ENCODE results near the gene CLDN4.
"Not testable (repeated sequence)": the region's sequence is repeated elsewhere in the genome, so short reads cannot be mapped to it uniquely, and the experiment has no call there.

The CLDN4 gene

DNA sequence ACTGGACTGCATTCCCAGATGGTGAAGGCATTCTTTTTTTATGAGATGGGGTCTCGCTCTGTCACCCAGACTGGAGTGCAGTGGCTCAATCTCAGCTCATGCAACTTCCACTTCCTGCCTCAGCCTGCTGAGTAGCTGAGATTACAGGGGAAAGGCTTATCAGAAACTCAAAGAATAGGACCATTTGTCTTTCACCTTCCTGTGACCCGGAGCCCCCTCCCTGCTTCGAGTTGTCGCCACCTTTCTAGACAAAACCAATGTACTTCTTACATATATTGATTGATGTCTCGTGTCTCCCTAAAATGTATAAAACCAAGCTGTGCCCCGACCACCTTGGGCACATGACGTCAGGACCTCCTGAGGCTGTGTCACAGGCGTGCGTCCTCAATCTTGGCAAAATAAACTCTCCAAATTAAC lies 13.3 kb downstream of the CLDN4 start:
- no peak for DNase-seq

DNA sequence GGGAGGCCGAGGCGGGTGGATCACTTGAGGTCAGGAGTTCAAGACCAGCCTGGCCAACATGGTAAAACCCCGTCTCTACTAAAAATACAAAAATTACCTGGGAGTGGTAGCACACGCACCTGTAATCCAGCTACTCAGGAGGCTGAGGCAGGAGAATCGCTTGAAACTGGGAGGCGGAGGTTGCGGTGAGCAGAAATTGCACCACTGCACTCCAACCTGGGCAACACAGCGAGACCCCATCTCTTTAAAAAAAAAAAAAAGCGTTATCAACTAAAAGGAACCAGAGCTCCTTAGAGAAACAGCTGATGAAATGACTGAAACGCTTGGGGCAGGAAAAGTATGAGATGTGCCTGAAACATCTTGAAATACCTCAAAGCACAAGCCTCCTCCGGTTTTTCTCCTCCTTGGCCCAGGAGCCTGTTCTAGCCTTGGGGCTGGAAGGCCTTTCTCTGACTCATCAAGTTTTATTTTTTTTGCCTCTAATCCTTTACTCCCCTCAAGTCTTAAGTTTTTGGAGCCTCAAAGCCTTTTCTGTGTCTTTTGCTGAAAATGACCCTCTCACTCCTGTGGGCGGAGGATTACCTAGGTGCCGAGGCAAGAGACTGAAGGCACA lies 14.2 kb downstream of the CLDN4 start:
- DNase-seq: no peak

DNA sequence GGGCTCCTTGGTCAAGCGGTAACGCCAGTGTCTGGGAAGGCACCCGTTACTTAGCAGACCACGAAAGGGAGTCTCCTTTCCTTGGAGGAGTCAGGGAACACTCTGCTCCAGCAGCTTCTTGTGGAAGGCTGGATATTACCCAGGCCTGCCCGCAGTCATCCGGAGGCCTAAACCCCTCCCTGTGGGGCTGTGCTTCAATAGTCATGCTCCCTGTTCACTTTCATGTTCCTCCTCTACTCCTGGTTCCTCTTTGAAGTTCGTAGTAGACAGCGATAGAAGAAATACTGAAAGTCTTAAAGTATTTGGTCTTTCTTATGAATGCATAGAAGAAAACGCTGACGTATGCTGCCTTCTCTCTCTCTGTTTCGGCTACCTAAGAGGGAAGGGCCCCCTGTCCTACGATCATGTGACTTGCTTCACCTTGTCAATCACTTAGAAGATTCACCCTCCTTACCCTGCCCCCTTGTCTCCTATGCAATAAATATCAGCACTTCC lies 15.0 kb downstream of the CLDN4 start:
- DNase-seq: not testable (repeated sequence)

DNA sequence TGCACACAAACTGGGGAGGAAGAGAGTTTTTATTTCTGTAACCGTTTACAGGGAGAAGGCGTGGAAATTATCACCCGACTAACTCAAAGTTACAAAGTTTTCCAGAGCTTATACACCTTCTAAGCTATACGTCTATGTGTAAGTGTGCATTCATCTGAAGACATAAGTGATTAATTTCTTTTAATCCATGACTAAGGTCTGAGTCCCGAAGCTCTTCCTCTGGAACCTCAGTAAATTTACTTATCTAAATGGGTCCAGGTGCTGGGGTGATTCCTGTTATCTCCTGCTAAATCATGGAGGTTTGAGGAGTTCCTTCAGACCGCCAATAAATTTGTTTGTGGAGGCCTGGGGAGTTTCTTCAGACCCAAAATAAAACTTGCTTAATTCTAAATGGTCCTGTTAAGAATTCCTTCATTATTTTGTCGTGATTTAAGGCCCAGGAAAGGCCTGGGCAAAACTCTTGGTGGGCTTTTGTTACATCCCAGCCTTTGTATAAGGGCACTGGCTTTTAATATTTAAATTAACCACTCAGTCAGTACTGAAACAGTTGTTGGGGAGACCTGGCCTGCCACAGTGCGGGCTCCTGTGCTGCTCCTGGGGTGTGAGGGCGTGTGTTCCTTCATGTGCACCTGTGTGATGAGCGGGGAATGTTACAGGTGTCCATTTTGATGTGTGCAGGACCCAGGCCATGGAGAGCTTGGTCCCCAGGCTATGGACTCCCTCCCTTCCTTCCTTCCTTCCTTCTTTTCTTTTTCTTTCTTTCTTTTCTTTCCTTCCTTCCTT lies 17.3 kb downstream of the CLDN4 start:
- DNase-seq: no peak

DNA sequence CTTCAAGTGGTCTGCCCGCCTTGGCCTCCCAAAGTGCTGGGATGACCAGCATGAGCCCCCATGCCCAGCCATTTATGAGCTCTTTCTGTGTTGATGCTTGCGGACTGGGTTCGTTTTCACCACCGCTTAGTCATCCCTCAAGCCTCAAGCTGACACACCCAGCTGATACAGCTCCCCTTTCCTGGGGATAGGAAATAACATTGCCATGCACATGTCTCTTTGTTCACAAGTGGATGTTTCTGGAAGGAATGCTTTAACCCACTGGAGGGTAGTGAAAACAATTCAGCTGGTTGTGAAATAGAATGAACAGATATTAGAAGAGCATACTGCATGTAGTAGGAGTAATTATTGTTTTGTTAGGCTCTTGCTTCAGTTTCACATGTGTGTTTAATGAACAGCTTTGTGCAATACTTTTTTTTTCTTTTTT lies 20.0 kb downstream of the CLDN4 start:
- no peak for DNase-seq

DNA sequence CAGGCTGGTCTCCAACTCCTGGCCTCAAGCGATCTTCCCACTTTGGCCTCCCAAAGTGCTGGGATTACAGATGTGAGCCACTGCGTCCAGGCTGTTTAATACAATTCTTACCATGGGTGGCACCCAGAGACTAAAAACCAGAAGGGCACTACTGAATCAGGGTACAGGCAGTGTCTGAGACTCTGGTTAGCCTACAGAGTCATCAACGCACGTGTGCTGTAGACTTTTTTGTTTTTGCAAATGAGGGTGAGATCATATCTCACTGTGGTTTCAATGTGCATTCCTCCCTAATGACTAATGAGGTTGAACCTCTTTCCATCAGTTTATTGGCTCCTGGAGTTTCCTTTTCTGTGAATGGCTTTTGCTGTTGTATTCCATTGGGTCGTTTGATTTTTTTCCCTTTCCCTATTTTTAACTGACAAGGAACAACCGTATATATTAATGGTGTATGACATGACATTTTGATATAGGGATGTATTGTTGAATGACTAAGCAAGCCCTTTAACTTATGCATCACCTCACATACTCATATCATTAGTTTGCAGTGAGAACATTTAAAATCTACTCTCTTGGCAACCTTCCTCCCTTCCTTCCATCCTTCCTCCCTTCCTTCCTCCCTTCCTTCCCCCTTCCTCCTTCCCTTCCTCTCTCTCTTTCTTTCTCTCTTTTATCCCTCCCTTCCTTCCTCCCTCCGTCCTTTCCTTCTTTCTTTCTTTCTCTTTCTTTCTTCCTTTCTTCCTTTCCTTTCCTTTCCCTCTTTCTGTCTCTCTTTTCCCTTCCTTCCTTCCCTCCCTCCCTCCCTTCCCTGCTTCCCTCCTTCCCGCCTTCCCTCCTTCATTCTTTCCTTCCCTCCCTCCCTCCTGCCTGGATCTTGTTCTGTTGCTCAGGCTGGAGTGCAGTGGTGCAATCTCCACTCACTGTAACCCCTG lies 20.9 kb downstream of the CLDN4 start:
- no peak for DNase-seq

DNA sequence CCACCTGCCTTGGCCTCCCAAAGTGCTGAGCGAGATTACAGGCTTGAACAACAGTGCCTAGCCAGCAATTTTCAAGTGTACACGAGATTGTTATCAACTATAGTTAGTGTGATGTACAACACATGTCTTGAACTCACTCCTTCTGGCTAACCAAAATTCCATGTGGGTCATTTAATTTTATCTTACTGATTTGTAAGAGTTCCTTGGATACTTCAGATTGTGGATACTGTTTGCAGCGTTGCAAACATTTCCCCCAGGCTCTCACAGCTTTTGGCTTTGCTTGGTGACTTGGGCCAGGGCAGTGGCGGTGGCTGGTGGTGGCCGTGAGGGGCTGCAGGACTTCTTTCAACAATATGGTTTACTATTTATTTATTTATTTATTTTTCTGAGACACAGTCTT lies 21.7 kb downstream of the CLDN4 start:
- DNase-seq: no peak

DNA sequence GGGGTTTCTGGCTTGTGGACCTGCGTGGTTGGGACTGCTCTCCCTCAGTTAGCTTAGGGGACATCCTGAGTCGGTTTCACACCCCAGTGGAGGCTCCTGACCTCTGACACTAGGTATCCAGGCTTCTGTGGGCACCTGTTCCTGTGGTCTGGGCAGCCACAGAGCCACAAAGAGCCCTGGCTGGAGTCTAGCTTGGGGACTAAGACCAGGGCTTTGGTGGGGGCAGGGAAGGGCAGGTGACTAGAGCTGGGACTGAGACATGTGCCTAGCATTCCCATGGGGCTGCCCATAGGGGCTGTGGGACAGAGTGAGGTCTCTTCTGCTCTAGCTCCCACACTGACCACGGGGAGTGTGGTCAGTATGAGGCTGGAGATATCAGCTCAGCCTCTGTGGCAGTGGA lies 26.1 kb downstream of the CLDN4 start:
- DNase-seq: no peak

DNA sequence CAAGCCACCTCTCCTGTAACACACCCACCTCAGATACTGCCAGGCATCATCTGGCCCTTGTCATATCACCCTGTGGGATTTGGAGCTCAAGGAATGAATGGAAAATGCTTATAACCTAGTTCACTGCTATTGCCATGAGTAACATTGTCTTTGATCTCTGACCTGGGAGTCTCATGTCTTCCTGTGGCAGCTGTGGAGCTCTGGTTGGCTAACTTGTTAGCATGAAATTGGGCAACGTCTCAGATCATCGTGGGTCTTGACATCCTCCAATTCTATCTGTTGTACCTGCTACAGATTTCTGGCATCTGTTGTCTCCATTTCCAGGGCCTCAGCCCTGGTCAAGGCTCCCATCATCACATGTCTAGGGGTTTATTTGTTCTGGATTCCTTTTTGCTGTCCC lies 28.0 kb downstream of the CLDN4 start:
- DNase-seq: no peak

DNA sequence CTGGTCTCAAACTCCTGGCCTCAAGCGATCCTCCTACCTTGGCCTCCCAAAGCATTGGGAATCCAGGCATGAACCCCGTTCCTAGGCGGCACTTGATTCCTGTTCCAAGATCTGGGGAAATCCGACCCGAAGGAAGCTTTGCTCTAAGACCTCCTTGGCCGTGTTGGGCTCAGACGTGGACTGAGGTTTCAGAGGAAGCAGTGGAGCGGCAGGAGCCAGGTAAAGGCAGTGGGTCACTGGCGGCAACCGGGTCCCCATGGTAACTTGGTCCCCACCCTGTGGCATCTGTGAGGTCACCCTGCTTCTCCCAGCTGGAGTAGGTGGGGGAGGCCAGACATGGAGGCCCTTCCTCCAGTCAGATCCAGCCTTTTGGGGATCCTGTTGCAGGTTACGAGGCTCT lies 30.1 kb downstream of the CLDN4 start, which contains the start of gene TMEM270:
TSS of gene TMEM270 (plus strand) at position 301 of the 400 bp plus-strand sequence. CDS start at position 337, 36 bp downstream.
- DNase-seq: no peak

DNA sequence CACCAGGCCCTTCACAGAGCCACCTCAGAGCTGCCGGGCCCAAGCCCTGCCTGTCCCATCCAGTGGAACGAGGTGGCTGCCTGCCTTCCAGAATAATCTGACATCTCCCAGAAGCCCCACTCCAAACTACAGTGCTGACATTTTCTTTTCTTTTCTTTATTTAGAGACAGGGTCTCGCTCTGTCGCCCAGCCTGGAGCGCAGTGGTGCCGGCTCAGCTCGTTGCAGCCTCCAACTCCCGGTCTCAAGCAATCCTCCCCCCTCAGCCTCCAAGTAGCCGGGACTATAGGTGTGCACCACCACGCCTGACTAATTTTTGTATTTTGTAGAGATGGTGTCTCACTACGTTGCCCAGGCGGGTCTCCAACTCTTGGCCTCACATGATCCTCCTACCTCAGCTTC lies 30.5 kb downstream of the CLDN4 start:
- no peak for DNase-seq

DNA sequence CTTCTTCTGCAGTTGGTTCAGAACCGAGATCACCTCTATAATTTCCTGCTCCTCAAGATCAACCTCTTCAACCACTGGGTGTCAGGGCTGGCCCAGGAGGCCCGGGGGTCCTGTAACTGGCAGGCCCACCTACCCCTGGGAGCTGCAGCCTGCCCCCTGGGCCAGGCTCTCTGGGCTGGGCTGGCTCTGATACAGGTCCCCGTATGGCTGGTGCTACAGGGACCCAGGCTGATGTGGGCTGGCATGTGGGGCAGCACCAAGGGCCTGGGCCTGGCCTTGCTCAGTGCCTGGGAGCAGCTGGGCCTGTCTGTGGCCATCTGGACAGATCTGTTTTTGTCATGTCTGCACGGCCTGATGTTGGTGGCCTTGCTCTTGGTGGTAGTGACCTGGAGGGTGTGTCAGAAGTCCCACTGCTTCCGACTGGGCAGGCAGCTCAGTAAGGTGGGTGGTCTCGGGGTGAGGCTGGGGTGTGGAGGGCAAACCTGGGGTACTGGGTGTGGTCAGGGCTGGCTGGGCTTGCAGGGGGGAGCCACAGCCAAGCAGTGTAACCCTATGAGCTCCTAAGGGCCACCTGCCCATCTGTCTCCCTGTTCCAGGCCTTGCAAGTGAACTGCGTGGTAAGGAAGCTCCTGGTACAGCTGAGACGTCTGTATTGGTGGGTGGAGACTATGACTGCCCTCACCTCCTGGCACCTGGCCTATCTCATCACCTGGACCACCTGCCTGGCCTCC lies 34.4 kb downstream of the CLDN4 start:
- DNase-seq: no peak

DNA sequence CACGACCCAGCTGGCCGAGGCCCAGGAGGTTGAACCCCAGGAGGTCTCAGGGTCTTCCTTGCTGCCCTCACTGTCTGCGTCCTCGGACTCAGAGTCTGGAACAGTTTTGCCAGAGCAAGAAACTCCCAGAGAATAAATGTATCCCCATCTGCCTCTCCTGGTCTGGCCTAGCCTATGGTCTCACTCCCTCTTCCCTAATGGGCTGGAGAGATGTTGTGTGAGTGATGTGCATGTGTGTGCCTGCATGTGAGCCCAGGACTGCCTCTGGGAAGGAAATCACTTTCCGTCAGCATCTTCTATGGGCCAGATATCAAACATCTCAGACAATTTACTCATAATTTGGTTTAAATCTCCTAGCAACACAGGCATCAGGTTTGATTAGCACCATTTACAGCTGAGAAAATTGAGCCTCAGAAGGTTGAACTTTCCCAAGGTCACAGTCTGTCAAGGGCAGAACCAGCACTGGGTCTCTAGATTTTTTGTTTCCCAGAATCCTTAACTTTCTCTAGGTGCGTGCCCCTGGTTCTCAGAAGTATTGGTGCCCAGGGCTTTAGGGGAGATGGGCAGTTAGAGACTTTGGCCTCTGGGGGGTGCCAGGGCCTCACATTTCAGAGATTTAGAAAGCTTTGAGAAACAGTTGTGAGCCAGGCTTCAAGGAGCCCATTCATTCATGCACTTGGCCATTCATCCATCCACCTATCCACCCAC lies 35.1 kb downstream of the CLDN4 start:
- DNase-seq: peak; percentile 27

DNA sequence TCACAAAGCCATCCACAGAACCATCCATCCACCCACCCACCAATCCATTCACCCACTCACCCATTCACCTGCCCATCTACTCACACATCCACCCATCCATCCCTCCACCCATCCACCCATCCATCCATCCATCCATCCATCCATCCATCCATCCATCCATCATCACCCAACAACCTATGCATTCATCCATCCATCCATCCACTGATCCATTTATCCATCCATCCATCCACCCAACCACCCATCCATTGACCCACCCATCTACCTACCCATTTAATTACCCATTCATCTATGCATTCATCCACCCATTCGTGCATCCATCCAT lies 35.6 kb downstream of the CLDN4 start:
- DNase-seq: no peak

DNA sequence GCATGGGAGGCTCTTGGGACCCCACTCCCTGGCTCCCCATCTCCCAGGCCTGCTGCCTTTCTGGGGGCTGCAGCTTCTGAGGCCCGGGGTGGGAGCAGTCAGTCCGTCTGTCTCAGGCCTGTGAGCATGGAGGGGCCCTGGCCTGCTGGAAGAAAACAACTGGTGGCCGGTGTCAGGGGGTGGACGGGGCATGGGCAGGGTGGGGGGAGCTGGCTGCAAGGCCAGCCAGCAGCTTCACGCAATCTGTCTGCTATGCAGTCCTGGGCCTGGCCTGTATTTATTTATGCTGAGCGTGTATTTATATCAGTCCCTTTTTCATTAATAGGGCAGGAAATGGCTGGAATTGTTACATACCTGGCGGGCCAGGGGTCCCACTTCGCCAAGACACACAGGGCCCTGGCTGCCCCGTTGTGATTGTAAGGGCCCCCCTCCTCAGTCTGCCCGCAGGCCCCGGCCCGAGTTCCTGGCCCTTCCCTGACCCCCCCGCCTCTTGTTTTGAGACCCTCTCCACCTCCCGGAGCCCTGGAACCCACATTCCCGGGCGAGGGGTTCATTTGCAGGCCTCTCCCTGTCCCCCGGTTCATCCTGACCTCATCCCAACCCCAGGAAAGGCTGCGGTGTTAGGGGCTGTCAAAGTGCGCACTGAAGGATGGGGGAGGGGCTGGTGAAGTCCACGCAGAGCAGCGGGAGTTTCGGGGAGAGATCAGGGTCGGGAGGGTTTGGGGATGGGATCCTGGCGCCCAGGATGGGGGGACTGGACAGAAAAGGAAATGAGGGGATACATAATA lies 38.4 kb downstream of the CLDN4 start:
- no peak for DNase-seq

DNA sequence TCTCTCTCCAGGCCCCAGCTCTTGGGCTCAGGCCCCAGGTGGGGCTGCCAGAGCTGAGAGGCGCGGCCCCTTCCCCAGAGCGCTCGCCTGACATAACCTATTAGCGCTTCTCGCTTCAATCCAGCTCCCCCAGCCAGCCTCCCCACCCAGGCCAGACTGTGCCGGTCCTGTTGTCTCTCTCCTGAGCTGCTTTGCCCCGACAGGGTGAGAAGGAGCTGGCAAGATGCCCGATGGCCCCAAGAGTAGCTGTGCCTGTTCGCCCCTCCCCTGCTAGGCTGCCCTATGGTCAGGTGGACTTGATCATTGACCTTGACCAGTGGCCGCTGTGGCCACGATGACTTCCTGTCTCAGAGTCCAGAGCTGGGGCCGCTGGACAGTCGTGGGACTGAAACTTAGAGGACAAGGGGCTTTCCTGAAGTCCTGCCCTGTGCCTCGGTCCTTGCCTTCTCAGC lies 39.3 kb downstream of the CLDN4 start:
- no peak for DNase-seq

DNA sequence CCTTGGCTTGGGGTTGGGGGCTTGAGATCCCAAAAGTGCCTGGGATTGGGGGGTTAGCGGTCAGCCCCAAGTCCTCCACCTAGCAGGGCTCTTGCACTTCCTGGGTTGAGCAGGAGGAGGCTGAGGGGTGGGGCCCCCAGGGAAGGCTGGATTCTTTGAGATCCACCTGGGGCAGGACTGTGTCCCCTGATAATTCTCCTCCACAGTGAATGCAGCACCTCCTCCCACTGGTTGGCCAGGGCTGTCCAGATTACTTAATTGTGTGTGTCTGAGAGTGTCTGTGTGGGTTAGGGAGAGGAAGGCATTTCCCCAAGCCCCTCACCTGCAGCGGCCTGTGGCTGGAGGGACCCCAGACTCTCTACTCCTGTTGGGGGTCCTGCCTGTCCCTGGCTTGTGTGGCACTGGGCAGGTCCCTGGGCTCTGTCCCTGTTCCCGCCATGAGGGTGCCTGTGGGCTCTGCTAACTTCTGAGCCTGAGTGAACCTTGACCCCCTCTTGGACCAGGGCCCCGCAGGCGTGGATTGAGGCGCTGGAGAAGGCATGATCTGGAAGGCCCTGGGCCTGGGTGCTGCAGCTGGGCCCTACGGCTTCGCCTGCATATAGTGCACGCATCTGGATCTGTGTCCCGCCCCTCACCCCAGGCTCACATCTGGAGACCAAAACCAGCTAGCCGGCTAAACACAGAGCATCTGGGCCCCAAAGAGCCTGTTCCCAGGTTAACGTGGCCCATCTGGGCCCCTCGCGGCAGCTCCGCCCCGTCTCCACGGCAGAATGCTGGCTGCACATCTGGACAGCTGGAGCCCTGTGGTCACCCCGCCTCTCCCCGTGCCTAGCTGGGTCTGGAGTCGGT lies 40.6 kb downstream of the CLDN4 start:
- no peak for DNase-seq

DNA sequence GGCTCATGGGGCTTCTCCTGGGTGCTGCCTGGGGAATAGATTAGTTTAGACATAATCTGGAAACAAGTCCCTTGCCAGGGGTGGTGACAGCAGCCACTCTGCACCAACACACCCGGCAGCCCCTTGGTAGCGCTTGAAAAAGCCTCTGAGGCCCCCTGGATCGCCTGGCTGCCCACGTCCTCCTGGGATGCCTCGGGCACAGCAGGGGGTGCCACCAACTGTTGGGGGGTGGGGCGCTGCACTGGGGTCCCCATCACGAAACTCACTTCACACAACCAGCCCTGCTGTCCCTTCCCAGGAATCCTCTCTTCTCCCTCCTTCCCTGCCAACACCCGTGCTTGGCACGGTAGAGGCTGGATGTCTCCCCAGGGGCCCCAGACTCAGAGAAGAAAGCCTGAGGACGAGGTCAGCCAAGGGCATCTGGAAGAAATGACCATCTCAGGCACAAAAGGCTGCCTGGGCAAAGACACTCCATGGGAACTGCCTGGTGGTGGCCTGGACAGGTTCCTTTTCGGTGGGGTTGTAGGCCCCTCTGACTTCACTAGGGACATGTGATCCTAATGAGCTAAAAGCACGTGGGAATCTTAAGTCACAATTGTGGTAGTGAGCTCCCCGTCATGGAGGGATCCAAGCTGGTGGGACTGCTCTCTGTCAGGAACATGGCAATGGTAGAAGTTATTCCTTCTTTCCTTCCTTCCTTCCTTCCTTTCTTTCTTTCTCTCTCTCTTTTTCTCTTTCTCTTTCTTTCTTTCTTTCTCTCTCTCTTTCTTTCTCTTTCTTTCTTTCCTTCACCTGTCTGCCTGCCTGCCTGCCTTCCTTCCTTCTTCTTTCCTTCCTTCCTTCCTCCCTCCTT lies 41.5 kb downstream of the CLDN4 start:
- DNase-seq: no peak

DNA sequence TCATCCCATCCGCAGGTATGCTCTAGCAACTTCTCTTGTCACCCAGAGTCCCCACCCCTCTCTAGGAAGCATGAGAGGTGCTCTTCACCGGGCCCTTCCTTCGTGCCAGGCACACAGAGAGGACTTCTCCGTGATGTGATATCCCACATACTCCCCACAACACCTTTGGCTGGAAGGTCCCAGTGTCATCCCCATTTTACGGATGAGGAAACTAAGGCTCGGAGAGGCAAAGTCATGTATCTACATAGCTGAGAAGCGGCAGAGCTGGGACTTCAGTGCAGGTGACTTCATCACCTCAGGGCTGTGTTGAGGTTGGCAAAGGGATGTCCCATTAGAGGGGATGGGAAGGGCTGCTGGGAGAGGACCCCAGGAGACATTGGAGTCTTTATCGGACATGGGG lies 45.6 kb downstream of the CLDN4 start:
- no peak for DNase-seq

All from NCI-H1092 (cell line).